ENCODE measurements around the gene MRTFA.

- TF ChIP-seq POLR2A (IDR thresholded peaks at IDR 0.05): no peak
- TF ChIP-seq, protein P1, sequence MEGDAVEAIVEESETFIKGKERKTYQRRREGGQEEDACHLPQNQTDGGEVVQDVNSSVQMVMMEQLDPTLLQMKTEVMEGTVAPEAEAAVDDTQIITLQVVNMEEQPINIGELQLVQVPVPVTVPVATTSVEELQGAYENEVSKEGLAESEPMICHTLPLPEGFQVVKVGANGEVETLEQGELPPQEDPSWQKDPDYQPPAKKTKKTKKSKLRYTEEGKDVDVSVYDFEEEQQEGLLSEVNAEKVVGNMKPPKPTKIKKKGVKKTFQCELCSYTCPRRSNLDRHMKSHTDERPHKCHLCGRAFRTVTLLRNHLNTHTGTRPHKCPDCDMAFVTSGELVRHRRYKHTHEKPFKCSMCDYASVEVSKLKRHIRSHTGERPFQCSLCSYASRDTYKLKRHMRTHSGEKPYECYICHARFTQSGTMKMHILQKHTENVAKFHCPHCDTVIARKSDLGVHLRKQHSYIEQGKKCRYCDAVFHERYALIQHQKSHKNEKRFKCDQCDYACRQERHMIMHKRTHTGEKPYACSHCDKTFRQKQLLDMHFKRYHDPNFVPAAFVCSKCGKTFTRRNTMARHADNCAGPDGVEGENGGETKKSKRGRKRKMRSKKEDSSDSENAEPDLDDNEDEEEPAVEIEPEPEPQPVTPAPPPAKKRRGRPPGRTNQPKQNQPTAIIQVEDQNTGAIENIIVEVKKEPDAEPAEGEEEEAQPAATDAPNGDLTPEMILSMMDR (IDR thresholded peaks at IDR 0.05): no peak
Measured at GRCh38 chr22:40567106-40567505, 69.4 kb downstream of the MRTFA start.
